ENCODE data around the gene ASB4.

DNA sequence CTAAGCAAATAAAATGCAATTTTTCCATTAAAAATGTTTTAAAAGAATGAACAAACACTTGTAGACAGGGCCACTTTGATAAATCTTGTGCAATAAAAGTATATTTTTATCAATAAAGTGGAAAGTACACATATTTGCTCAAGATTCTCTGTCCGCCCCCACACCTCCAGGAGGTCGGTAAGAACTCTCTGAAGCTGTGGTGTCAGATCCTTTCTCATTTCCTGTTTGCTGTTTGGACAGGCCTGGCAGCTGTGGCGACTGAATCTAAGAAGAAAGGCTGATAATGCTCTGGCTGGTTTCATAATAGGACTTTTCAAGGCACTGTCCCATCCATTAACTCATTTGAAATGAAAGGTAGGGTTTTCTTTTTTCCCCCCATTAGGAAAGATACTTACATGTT, 15.3 kb upstream of the ASB4 start:
- TF ChIP-seq, protein P1, sequence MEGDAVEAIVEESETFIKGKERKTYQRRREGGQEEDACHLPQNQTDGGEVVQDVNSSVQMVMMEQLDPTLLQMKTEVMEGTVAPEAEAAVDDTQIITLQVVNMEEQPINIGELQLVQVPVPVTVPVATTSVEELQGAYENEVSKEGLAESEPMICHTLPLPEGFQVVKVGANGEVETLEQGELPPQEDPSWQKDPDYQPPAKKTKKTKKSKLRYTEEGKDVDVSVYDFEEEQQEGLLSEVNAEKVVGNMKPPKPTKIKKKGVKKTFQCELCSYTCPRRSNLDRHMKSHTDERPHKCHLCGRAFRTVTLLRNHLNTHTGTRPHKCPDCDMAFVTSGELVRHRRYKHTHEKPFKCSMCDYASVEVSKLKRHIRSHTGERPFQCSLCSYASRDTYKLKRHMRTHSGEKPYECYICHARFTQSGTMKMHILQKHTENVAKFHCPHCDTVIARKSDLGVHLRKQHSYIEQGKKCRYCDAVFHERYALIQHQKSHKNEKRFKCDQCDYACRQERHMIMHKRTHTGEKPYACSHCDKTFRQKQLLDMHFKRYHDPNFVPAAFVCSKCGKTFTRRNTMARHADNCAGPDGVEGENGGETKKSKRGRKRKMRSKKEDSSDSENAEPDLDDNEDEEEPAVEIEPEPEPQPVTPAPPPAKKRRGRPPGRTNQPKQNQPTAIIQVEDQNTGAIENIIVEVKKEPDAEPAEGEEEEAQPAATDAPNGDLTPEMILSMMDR (IDR thresholded peaks at IDR 0.05): no peak
- no peak for TF ChIP-seq EP300 (IDR thresholded peaks at IDR 0.05)
- no peak for TF ChIP-seq POLR2A (IDR thresholded peaks at IDR 0.05)

Measured in tibial nerve (tissue), 4 donors.